IPS DF 19.7 (cell line): Measurements from ENCODE around the gene GDE1.
"Not testable (repeated sequence)": the region's sequence is repeated elsewhere in the genome, so short reads cannot be mapped to it uniquely, and the experiment has no call there.

ENCODE experiments used
- DNase-seq: peaks from one replicate; pipeline ENCODE4 v3.0.0-alpha.2; 2013; ENCODE audit warnings: low read depth, low spot score

Gene GDE1

GRCh38 chr16:19521471-19522396 lies at the start of gene GDE1:
Gene GDE1, minus strand, starts transcription at chr16:19522098. Its CDS starts 134 bp downstream, at chr16:19521964.
- peak; percentile 82 for DNase-seq

- no peak for DNase-seq
These were observed 45.7 kb upstream of the GDE1 start for GRCh38 chr16:19567560-19567959.

GRCh38 chr16:19566362-19566761 lies 44.5 kb upstream of the GDE1 start:
- no peak for DNase-seq

- DNase-seq, result no peak
These were observed 41.5 kb upstream of the GDE1 start for GRCh38 chr16:19563377-19563776.

GRCh38 chr16:19560078-19560477 lies 38.2 kb upstream of the GDE1 start:
- no peak for DNase-seq

GRCh38 chr16:19559242-19559910 lies 37.5 kb upstream of the GDE1 start:
- no peak for DNase-seq

GRCh38 chr16:19555938-19556771 lies 34.3 kb upstream of the GDE1 start:
- peak; percentile 96 for DNase-seq

GRCh38 chr16:19555186-19555937 lies 33.5 kb upstream of the GDE1 start, which contains the start of gene VPS35L:
Gene VPS35L, plus strand, starts transcription at chr16:19555703. Its CDS starts 27 bp downstream, at chr16:19555730.
- peak; percentile 94 for DNase-seq

GRCh38 chr16:19549673-19550072 lies 27.8 kb upstream of the GDE1 start:
- no peak for DNase-seq

- no peak for DNase-seq
These were observed 26.2 kb upstream of the GDE1 start for GRCh38 chr16:19548144-19548543.

GRCh38 chr16:19543278-19543996 lies 21.5 kb upstream of the GDE1 start:
- not testable (repeated sequence) for DNase-seq

- no peak for DNase-seq
These were observed 20.4 kb upstream of the GDE1 start for GRCh38 chr16:19542138-19542821.

GRCh38 chr16:19540241-19540970 lies 18.5 kb upstream of the GDE1 start:
- no peak for DNase-seq

- no peak for DNase-seq
These were observed 10.7 kb upstream of the GDE1 start for GRCh38 chr16:19532601-19533000.

- no peak for DNase-seq
These were observed 6.8 kb upstream of the GDE1 start for GRCh38 chr16:19528666-19529065.

- DNase-seq, result no peak
These were observed 5.3 kb upstream of the GDE1 start for GRCh38 chr16:19527161-19527560.

- no peak for DNase-seq
These were observed 3.5 kb upstream of the GDE1 start for GRCh38 chr16:19525385-19525723.

GRCh38 chr16:19524616-19525384 lies 2.9 kb upstream of the GDE1 start:
- DNase-seq, result no peak

- no peak for DNase-seq
These were observed 2.4 kb upstream of the GDE1 start for GRCh38 chr16:19524356-19524615.
